ENCODE data around the gene CDK2. TPM values are rescaled to one million over a fixed set of nuclear protein-coding genes. Genes with fewer than 3 reads are reported as not detected.
"Not testable (repeated sequence)": the region's sequence is repeated elsewhere in the genome, so short reads cannot be mapped to it uniquely, and the experiment has no call there.

Gene CDK2
- total RNA-seq, result 10 to 100 TPM; 18.3 to 25.2 (median 24.0) TPM

DNA sequence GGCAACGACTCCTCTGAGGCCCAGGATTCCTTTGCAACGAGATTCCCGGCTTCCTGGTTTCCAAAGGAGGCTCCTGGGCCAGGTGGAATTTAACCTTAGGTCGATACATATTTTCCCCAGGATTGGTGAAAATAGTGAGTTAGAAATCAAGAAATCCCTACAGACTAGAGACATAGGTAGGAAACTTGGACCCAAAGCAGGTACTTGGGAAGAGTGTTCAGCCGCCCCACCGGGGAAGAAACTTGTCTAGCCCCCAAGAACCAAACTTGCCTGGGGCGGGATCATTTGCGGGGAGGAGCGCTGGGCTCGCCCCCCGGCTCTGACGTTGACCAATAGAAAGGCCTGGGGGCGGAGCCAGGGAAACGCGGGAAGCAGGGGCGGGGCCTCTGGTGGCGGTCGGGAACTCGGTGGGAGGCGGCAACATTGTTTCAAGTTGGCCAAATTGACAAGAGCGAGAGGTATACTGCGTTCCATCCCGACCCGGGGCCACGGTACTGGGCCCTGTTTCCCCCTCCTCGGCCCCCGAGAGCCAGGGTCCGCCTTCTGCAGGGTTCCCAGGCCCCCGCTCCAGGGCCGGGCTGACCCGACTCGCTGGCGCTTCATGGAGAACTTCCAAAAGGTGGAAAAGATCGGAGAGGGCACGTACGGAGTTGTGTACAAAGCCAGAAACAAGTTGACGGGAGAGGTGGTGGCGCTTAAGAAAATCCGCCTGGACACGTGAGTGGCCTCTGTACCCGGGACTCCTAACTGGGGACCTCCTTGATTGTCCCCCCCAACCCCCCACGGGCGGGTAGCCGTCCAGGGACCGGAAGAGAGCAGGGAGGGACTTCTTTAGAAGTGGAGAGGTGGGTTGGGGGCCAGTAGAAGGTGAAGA, at the start of gene CDK2:
CDK2 (plus strand) TSS at position 423 of the 874 bp plus-strand sequence; CDS start at position 602, 179 bp downstream.
- peak; percentile 93 to 99 for DNase-seq (ENCODE audit: low spot score in 2 of 2)
- 0 to 1% methylated on average over 45 of the region's 45 CpGs for WGBS, 2 donors
- H3K4me3 ChIP-seq (ENCODE audit: low read depth, poor library complexity, severe bottlenecking), result peak within 1 kb of the TSS; percentile 80
- TF ChIP-seq, protein P1, sequence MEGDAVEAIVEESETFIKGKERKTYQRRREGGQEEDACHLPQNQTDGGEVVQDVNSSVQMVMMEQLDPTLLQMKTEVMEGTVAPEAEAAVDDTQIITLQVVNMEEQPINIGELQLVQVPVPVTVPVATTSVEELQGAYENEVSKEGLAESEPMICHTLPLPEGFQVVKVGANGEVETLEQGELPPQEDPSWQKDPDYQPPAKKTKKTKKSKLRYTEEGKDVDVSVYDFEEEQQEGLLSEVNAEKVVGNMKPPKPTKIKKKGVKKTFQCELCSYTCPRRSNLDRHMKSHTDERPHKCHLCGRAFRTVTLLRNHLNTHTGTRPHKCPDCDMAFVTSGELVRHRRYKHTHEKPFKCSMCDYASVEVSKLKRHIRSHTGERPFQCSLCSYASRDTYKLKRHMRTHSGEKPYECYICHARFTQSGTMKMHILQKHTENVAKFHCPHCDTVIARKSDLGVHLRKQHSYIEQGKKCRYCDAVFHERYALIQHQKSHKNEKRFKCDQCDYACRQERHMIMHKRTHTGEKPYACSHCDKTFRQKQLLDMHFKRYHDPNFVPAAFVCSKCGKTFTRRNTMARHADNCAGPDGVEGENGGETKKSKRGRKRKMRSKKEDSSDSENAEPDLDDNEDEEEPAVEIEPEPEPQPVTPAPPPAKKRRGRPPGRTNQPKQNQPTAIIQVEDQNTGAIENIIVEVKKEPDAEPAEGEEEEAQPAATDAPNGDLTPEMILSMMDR (IDR thresholded peaks at IDR 0.05), result no peak
- TF ChIP-seq POLR2A (IDR thresholded peaks at IDR 0.05), result no peak
- intact Hi-C loops (cut with DNase I; ENCODE audit: low total_unique reads), result no loop called here

DNA sequence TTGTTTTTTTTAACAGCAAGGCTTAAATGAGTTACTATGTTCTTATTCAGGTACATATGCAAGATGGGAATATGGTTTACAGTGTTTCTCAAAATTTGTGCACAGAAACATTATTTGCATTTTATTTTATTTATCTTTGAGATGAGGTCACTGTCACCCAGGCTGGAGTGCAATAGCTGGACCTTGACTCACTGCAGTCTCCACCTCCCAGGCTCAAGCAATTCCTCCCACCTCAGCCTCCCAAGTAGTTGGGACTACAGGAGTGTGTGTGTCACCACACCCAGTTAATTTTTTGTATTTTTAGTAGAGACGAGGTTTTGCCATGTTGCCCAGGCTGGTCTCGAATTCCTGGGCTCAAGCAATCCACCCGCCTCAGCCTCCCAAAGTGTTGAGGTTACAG, 47.6 kb upstream of the CDK2 start:
- peak in 1 of 2 donors; percentile 17 for DNase-seq (ENCODE audit: low spot score in 2 of 2)
- H3K4me3 ChIP-seq (ENCODE audit: low read depth, poor library complexity, severe bottlenecking); intact Hi-C loops (cut with DNase I; ENCODE audit: low total_unique reads): not testable (repeated sequence)
- WGBS, 2 donors, result 74 to 86% methylated on average over 3 of the region's 3 CpGs

DNA sequence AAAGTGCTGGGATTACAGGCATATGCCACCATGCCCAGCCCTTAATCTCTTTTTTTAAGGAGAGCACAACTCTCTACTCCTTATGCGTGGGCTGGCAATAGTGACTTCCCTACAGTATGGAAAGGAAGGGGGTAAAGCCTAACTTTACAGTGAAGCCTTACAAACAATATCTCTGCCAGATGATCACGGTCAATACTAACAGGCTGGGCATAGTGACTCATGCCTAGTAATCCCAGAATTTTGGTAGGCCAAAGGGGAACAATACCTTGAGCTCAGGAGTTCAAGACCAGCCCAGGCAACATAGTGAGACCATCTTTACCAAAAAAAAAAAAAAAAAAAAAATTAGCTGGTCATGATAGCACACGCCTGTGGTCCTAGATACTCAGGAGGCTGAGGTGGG, 44.5 kb upstream of the CDK2 start:
- 85 to 88% methylated on average over 3 of the region's 3 CpGs for WGBS, 2 donors
- intact Hi-C loops (cut with DNase I; ENCODE audit: low total_unique reads), result loop anchor here (10.0 kb wide), 1 partner anchor 87 kb away; no protein-coding TSS in a partner anchor
- DNase-seq (ENCODE audit: low spot score in 2 of 2), result peak in 1 of 2 donors; percentile 3
- TF ChIP-seq, protein P1 (IDR thresholded peaks at IDR 0.05), result no peak
- TF ChIP-seq POLR2A (IDR thresholded peaks at IDR 0.05), result no peak
- H3K4me3 ChIP-seq (ENCODE audit: low read depth, poor library complexity, severe bottlenecking), result no peak overlapping the region

DNA sequence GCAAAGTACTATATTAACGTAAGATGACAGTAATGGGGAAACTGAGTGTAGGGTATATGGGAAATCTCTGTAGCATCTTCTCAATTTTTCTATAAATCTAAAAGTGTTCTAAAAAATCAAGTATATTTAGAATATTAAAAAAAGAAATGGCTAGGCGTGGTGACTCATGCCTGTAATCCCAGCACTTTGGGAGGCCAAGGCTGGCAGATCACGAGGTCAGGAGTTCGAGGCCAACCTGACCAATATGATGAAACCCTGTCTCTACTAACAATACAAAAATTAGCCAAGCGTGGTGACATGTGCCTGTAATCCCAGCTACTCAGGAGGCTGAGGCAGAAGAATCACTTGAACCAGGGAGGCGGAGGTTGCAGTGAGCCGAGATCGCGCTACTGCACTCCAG, 43.0 kb upstream of the CDK2 start:
- H3K4me3 ChIP-seq (ENCODE audit: low read depth, poor library complexity, severe bottlenecking), result not testable (repeated sequence)
- intact Hi-C loops (cut with DNase I; ENCODE audit: low total_unique reads), result loop anchor here (10.0 kb wide), 1 partner anchor 89 kb away; no protein-coding TSS in a partner anchor
- peak in 1 of 2 donors; percentile 10 for DNase-seq (ENCODE audit: low spot score in 2 of 2)
- 92 to 96% methylated on average over 9 of the region's 9 CpGs for WGBS, 2 donors

DNA sequence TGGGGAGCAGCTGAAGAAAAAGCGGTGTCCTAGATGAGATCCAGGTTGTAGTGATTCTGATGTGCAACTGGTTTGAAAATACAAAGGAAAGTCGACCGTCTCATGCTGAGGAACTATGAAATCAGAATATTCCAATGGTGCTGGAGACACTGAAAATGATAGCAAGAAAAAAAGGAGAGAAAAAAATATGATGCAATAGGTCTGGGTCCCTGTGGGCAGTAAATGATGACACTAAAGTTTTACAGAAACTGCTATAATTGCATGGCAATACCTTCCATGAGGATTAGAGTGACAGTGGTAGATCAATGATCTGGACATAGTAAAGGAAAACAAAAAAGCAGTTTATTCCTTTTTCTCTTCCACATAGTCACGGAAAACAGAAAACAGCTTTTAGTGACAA, 41.3 kb upstream of the CDK2 start:
- no peak overlapping the region for H3K4me3 ChIP-seq (ENCODE audit: low read depth, poor library complexity, severe bottlenecking)
- intact Hi-C loops (cut with DNase I; ENCODE audit: low total_unique reads), result loop anchor here (10.0 kb wide), 1 partner anchor 91 kb away; no protein-coding TSS in a partner anchor
- TF ChIP-seq POLR2A (IDR thresholded peaks at IDR 0.05), result no peak
- TF ChIP-seq, protein P1 (IDR thresholded peaks at IDR 0.05), result no peak
- no peak for DNase-seq (ENCODE audit: low spot score in 2 of 2)
- WGBS, 2 donors, result 71 to 81% methylated on average over 4 of the region's 4 CpGs

DNA sequence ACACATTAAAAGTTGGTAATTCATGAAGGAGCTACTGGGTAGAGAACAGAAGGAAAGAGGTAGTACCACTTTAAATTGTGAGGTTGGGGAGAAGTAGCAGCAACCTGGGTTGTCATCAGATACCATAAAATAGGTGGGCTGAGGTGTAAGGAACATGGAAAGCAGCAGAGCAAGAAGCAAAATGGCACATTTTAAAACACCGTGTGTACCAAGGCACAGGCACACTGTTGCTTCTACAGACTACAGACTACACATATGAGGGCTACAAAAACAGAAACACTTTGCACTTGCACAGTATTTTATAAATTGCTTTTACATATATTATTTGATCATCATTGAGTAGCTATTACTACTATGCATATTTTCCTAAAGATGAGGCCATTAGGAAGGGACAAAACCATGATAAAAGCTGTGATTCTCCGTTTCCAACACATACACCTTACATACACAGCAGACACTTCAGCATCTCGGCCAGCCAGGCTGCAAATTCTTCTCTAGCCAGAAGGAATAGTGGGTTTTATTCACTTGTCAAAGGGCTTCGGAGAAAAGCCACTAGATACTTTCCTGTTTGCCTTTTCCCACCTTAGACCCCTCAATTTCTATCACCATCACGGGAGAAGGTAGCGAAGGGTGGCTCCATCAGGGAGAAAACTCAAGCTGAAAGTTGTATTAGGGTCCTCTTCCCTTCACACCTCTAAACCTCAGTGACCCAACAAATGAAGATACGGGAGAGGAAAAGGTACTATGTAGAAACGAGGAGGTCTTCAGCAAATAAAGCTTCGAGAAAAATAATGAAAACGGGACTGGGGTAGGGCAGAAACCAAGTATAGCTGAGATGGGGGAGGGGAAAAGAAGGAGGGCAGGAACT, 40.5 kb upstream of the CDK2 start:
- WGBS, 2 donors, result 10 to 11% methylated on average over 10 of the region's 10 CpGs
- intact Hi-C loops (cut with DNase I; ENCODE audit: low total_unique reads), result loop anchor here (10.0 kb wide), 1 partner anchor 91 kb away; no protein-coding TSS in a partner anchor
- H3K4me3 ChIP-seq (ENCODE audit: low read depth, poor library complexity, severe bottlenecking), result peak overlapping the region; percentile 73
- TF ChIP-seq, protein P1 (IDR thresholded peaks at IDR 0.05), result no peak
- TF ChIP-seq POLR2A (IDR thresholded peaks at IDR 0.05), result no peak
- DNase-seq (ENCODE audit: low spot score in 2 of 2), result peak in 1 of 2 donors; percentile 29

All from lower leg skin (tissue), 4 donors.